ENCODE results near the gene STAT3. TPM values are rescaled to one million over a fixed set of nuclear protein-coding genes. Genes with fewer than 3 reads are reported as not detected.

STAT3 gene
- total RNA-seq, 2 experiments from 2014 or later, result 276 to 286 TPM

- intact Hi-C loops (cut with micrococcal nuclease), result no loop called here
- ChIA-PET POLR2A (no interaction called here), CTCF (interaction anchor here (0.8 to 2.1 kb wide), 14 partner anchors 9 to 297 kb away, joined by 3 to 7 read pairs (median 4); partner anchors contain the start of gene PSMC3IP)
- H3K36me3 Mint-ChIP-seq (ENCODE audit: low read depth), result no peaks in the 10 kb centered on the region
- no peak overlapping the region for H3K4me3 Mint-ChIP-seq
- ATAC-seq (peak; percentile 73), DNase-seq (peak; percentile 60)
- TF ChIP-seq, protein P1, sequence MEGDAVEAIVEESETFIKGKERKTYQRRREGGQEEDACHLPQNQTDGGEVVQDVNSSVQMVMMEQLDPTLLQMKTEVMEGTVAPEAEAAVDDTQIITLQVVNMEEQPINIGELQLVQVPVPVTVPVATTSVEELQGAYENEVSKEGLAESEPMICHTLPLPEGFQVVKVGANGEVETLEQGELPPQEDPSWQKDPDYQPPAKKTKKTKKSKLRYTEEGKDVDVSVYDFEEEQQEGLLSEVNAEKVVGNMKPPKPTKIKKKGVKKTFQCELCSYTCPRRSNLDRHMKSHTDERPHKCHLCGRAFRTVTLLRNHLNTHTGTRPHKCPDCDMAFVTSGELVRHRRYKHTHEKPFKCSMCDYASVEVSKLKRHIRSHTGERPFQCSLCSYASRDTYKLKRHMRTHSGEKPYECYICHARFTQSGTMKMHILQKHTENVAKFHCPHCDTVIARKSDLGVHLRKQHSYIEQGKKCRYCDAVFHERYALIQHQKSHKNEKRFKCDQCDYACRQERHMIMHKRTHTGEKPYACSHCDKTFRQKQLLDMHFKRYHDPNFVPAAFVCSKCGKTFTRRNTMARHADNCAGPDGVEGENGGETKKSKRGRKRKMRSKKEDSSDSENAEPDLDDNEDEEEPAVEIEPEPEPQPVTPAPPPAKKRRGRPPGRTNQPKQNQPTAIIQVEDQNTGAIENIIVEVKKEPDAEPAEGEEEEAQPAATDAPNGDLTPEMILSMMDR (IDR thresholded peaks at IDR 0.05), result peak; percentile 83
- H3K27ac Mint-ChIP-seq, result no peak overlapping the region
- H3K27me3 Mint-ChIP-seq, result peaks cover 9% of the 10 kb centered on the region
- H3K4me1 Mint-ChIP-seq (ENCODE audit: low read depth), result no peaks in the 10 kb centered on the region
- H3K9me3 Mint-ChIP-seq, result no peaks in the 10 kb centered on the region
Observed at GRCh38 chr17:42428141-42428944, 40.1 kb upstream of the STAT3 start.

DNA sequence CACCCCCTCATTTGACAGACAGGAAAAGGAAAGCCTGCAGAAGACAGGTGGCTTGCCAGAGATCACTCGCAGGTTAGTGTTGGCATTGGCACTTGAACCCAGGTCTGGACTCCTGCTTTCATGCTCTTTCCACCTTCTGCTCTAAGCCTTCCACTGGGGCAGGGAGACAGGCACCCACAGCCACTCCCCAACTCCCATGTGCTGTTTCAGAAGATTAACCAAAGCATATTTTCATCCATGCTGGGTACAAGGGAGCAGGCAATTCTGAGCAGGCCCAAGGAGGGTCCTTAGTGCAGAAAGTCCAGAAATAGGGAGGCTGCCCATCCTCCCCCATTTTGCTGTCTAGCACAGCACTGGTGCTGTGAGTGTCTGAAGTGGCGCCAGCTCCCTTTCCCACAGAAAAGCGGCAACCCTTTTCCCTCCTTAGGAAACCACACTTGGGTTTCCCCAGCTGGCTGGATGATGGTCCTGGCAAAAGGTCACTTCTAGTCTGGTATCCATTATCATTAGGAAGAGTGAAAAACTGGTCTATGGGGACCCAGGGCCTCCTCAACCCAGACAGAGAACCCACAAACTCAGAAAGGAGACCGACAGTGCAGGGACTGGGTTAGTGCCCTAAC lies 36.9 kb upstream of the STAT3 start:
- H3K4me1 Mint-ChIP-seq (ENCODE audit: low read depth), result peaks cover 12% of the 10 kb centered on the region
- CTCF ChIA-PET, result interaction anchor here (2.9 to 5.5 kb wide), 2 partner anchors 20 to 103 kb away, joined by 11 to 37 read pairs; no protein-coding TSS in a partner anchor
- peaks cover 33% of the 10 kb centered on the region for H3K27me3 Mint-ChIP-seq
- H3K36me3 Mint-ChIP-seq (ENCODE audit: low read depth), result no peaks in the 10 kb centered on the region
- POLR2A ChIA-PET, result no interaction called here
- intact Hi-C loops (cut with micrococcal nuclease), result no loop called here
- ATAC-seq (no peak), DNase-seq (no peak)
- no peaks in the 10 kb centered on the region for H3K9me3 Mint-ChIP-seq
- no peak overlapping the region for H3K4me3 Mint-ChIP-seq
- TF ChIP-seq, protein P1 (IDR thresholded peaks at IDR 0.05), result no peak
- H3K27ac Mint-ChIP-seq, result no peak overlapping the region

GRCh38 chr17:42423766-42424165 lies 35.5 kb upstream of the STAT3 start:
- intact Hi-C loops (cut with micrococcal nuclease), result no loop called here
- POLR2A ChIA-PET, result interaction anchor here (0.6 to 1.3 kb wide), 3 partner anchors 111 to 302 kb away, joined by 3 read pairs; partner anchors contain the start of gene NAGLU
- H3K4me1 Mint-ChIP-seq (ENCODE audit: low read depth), result peaks cover 19% of the 10 kb centered on the region

DNA sequence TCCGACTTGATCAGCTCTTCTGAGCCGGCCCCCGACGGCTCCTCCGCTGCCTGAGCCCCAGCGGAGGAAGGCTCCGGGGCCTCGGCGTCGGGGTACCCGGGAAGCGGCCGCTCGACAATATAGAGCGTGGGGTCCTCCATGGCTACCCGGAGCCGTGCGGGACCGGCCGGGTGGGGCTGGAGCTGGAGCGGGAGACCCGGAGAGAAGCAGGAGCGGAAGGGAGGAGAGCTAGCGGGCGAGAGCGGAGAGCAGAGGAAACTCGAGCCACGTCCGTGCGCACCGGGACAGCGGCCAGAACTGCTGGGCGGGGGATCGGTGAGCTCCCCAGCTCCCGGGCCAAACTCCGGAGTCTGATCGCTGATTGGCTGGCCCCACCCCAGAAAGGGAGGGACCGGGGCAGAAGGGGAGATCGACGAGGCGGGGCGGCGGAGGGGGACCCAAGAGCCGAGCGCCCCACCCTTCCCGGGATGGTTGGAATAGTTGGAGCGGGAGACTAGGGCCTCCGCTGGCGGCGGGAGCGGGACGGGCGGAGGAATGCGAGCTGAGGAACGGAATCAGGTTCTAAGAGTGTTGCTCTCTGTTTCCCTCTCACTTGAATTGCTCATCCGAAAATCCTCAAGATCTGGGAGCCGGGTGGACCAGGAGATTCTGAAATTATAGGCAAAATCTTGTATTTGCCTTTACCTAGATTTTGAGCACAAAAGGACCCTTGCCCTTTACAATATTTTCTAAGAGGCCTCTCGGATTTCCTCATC lies 34.9 kb upstream of the STAT3 start, which contains the start of gene CAVIN1:
TSS of gene CAVIN1 (minus strand) at position 299 of the 755 bp plus-strand sequence. CDS start at position 140, 159 bp downstream.
- Mint-ChIP-seq H3K4me3 (peak within 1 kb of the TSS; percentile 70), H3K4me1 (ENCODE audit: low read depth) (peaks cover 19% of the 10 kb centered on the region), H3K27ac (no peak within 1 kb of the TSS), H3K36me3 (ENCODE audit: low read depth) (no peaks in the 10 kb centered on the region), H3K9me3 (no peaks in the 10 kb centered on the region), H3K27me3 (peaks cover 35% of the 10 kb centered on the region)
- intact Hi-C loops (cut with micrococcal nuclease), result no loop called here
- peak; percentile 26 for ATAC-seq
- DNase-seq, result peak; percentile 34
- TF ChIP-seq, protein P1 (IDR thresholded peaks at IDR 0.05), result no peak
- POLR2A ChIA-PET, result interaction anchor here (0.9 to 1.3 kb wide), 3 partner anchors 86 to 113 kb away, joined by 3 to 4 read pairs (median 3); partner anchors contain the start of gene NAGLU
- CTCF ChIA-PET, result interaction anchor here (0.7 to 5.5 kb wide), 15 partner anchors 8 to 229 kb away, joined by 3 to 37 read pairs (median 5); partner anchors contain the start of gene GHDC

More at GRCh38 chr17:42423766-42424165, 35.5 kb upstream of the STAT3 start:
- CTCF ChIA-PET, result interaction anchor here (0.8 to 5.5 kb wide), 12 partner anchors 7 to 230 kb away, joined by 3 to 37 read pairs (median 6); partner anchors contain the start of gene GHDC
- no peak overlapping the region for H3K27ac Mint-ChIP-seq
- no peaks in the 10 kb centered on the region for H3K9me3 Mint-ChIP-seq
- H3K27me3 Mint-ChIP-seq, result peaks cover 35% of the 10 kb centered on the region
- ATAC-seq (no peak), DNase-seq (no peak)
- H3K36me3 Mint-ChIP-seq (ENCODE audit: low read depth), result no peaks in the 10 kb centered on the region
- no peak overlapping the region for H3K4me3 Mint-ChIP-seq
- TF ChIP-seq, protein P1 (IDR thresholded peaks at IDR 0.05), result no peak

Measured in activated CD8-positive, alpha-beta T cell treated with anti-CD3 and anti-CD28 coated beads for 36 hours (primary cell).